ENCODE data around the gene TMEM175. TPM values are rescaled to one million over a fixed set of nuclear protein-coding genes. Genes with fewer than 3 reads are reported as not detected.
"Not testable (repeated sequence)": the region's sequence is repeated elsewhere in the genome, so short reads cannot be mapped to it uniquely, and the experiment has no call there.

Gene TMEM175
- total RNA-seq, 2 donors from 2014 or later, result 20.2 to 24.0 TPM

DNA sequence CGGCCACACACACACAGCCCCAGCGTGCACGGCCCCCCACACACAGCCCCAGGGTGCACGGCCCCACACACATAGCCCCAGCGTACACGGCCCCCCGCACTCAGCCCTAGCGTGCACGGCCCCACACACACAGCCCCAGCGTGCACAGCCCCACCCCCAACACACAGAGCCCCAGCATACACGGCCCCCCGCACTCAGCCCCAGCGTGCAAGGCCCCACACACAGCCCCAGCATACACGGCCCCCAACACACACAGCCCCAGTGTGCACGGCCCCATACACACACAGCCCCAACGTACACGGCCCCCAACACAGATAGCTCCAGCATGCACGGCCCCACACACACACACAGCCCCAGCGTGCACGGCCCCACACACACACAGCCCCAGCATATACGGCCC, 17.7 kb upstream of the TMEM175 start:
- no peaks in the 10 kb centered on the region for H3K9me3 ChIP-seq
- no peak for TF ChIP-seq CTCF (IDR thresholded peaks at IDR 0.05)
- H3K27me3 ChIP-seq, result no peaks in the 10 kb centered on the region
- H3K4me1 ChIP-seq, result no peaks in the 10 kb centered on the region
- no peak overlapping the region for H3K4me3 ChIP-seq
- no peak for DNase-seq (ENCODE audit: low spot score)
- peaks cover 24% of the 10 kb centered on the region for H3K36me3 ChIP-seq
- no peak overlapping the region for H3K27ac ChIP-seq

- H3K27me3 ChIP-seq, result no peaks in the 10 kb centered on the region
Observed at GRCh38 chr4:915041-915474, 17.2 kb upstream of the TMEM175 start.

DNA sequence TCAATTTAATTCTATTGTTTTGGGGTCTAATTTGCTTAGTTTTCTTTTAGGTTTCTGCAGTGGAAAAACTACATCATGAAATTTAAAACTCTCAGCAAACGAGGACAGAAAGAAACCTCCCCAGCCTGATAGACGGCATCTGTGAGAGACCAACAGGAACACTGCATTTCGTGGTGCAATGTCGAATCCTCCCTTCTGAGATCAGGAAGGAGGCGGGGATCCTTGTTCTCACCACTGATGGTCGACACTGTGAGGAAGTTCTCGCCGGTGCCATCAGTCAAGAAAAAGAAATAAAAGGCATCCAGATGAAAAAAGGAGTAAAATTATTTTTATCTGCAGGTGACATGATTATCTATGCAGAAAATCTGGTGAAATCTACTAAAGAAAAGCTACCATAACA, 16.7 kb upstream of the TMEM175 start:
- no peaks in the 10 kb centered on the region for H3K27me3 ChIP-seq
- no peaks in the 10 kb centered on the region for H3K9me3 ChIP-seq
- TF ChIP-seq CTCF (IDR thresholded peaks at IDR 0.05), result no peak
- H3K36me3 ChIP-seq, result peaks cover 23% of the 10 kb centered on the region
- H3K4me1 ChIP-seq, result no peaks in the 10 kb centered on the region
- H3K4me3 ChIP-seq, result no peak overlapping the region
- H3K27ac ChIP-seq, result no peak overlapping the region
- no peak for DNase-seq (ENCODE audit: low spot score)

More at GRCh38 chr4:915041-915474, 17.2 kb upstream of the TMEM175 start:
- H3K4me3 ChIP-seq, result no peak overlapping the region
- TF ChIP-seq CTCF (IDR thresholded peaks at IDR 0.05), result no peak
- no peak overlapping the region for H3K27ac ChIP-seq
- H3K4me1 ChIP-seq, result no peaks in the 10 kb centered on the region
- no peaks in the 10 kb centered on the region for H3K9me3 ChIP-seq
- DNase-seq (ENCODE audit: low spot score), result no peak
- peaks cover 24% of the 10 kb centered on the region for H3K36me3 ChIP-seq

- H3K4me1 ChIP-seq, result no peaks in the 10 kb centered on the region
- TF ChIP-seq CTCF (IDR thresholded peaks at IDR 0.05), result no peak
- H3K4me3 ChIP-seq, result no peak overlapping the region
- no peaks in the 10 kb centered on the region for H3K9me3 ChIP-seq
- no peak for DNase-seq (ENCODE audit: low spot score)
- H3K36me3 ChIP-seq, result peaks cover 4% of the 10 kb centered on the region
- no peaks in the 10 kb centered on the region for H3K27me3 ChIP-seq
- H3K27ac ChIP-seq, result no peak overlapping the region
Observed at GRCh38 chr4:917466-917865, 14.8 kb upstream of the TMEM175 start.

- Histone ChIP-seq H3K36me3 (no peaks in the 10 kb centered on the region), H3K4me3 (no peak overlapping the region), H3K4me1 (no peaks in the 10 kb centered on the region), H3K9me3 (no peaks in the 10 kb centered on the region), H3K27ac (no peak overlapping the region), H3K27me3 (no peaks in the 10 kb centered on the region)
- DNase-seq (ENCODE audit: low spot score), result no peak
- TF ChIP-seq CTCF (IDR thresholded peaks at IDR 0.05), result no peak
Observed at GRCh38 chr4:917992-918391, 14.3 kb upstream of the TMEM175 start.

- DNase-seq (ENCODE audit: low spot score); H3K27ac ChIP-seq; H3K27me3 ChIP-seq; H3K9me3 ChIP-seq; H3K4me1 ChIP-seq; H3K36me3 ChIP-seq; H3K4me3 ChIP-seq: not testable (repeated sequence)
Observed at GRCh38 chr4:918591-918990, 13.7 kb upstream of the TMEM175 start.

- H3K4me3 ChIP-seq; H3K27ac ChIP-seq; DNase-seq (ENCODE audit: low spot score); H3K36me3 ChIP-seq; H3K27me3 ChIP-seq; H3K4me1 ChIP-seq; H3K9me3 ChIP-seq: not testable (repeated sequence)
Observed at GRCh38 chr4:919004-919680, 13.1 kb upstream of the TMEM175 start.
